GOT3 (cell line): ENCODE data around the gene APBB1.

Source experiments
- DNase-seq: peaks from one replicate; lab custom pipeline; 2025; ENCODE audit warnings: mixed read lengths; lab: John Stamatoyannopoulos, UW

APBB1 gene

GRCh38 chr11:6391537-6392134 is 27.3 kb downstream of the APBB1 start:
- no peak for DNase-seq

DNA sequence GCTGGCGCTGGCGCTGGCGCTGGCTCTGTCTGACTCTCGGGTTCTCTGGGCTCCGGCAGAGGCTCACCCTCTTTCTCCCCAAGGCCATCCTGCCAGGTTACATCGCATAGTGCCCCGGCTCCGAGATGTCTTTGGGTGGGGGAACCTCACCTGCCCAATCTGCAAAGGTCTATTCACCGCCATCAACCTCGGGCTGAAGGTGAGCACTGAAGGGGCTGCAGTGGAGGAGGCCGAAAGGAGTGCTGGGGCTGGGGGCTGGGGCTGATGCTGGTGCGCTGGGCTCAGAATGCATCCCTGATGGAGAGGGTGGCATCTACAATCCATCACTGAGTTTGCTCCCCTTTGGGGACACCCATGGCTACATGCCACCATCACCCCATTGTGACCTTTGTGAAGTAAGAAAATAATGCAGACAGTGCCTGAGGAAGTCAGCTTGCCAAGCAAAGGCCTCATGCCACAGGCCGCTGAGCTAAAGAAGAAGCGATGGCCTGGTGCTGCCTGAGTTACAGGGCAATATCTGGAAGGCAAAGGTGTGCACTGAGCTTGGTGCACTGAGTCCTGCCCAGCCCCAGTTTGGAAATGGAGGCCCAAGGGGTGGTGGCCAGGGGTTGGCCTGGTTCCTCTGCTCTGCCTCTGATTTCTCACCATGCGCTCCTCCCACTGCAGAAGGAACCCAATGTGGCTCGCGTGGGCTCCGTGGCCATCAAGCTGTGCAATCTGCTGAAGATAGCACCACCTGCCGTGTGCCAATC is 28.0 kb downstream of the APBB1 start:
- no peak for DNase-seq

GRCh38 chr11:6389905-6390717 is 28.8 kb downstream of the APBB1 start, which contains the start of gene SMPD1:
Gene SMPD1, plus strand, starts transcription at chr11:6390474. Its CDS starts 125 bp downstream, at chr11:6390599.
- DNase-seq = peak; percentile 66

DNA sequence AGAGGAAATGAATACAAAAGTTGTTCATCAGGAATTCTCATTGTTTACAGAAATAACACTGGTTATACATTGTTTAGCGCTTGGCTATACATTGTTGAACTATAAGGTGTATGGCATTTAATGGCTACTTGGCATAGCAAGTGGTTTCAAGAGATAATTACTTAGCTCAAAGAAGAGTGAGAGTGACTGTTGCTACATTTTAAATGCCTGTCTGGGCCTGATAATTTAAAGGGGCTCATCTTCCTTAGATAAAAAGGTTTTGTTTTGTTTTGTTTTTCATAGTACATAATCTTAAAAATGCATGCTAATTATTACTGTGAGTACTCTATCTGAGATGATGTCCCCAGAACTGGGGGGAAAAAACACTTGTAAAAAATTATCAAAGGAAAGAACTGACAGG is 30.1 kb downstream of the APBB1 start:
- no peak for DNase-seq

DNA sequence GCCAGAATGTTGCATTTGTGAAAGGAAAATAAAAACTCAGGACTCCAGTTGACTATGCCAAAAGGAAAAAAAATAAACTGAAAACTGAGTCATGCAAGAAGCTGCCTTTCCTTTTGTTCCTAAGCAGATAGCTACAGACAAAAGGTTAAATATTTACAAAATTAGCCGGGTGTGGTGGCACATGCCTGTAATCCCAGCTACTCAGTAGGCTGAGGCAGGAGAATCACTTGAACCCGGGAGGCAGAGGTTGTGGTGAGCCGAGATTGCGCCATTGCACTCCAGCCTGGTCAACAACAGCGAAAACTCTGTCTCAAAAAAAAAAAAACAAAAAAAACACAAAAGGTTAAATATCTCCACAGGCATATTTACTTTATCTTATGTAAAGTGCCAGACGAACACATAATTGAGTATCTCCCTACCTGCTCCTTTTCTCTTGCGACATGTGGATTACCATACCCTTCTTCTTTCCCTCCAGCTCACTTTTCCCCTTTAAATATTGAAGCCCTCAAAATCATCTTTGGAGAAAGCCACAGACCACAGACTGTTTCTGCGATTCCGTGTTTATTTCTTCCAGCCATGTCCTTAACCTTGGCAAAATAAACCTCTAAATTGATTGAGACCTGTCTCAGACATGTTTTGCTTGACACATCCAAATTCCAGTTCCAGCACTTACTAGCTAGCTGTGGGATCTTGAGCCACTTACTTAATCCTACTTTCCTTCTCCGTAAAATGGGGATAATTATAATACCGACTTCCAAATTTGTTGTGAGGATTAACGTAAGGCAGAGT is 30.9 kb downstream of the APBB1 start:
- no peak for DNase-seq

- DNase-seq = no peak
Measured at GRCh38 chr11:6385046-6385777, 33.7 kb downstream of the APBB1 start.

GRCh38 chr11:6378640-6378989 is 40.3 kb downstream of the APBB1 start:
- DNase-seq = no peak

- no peak for DNase-seq
Measured at GRCh38 chr11:6377902-6378639, 40.8 kb downstream of the APBB1 start.

DNA sequence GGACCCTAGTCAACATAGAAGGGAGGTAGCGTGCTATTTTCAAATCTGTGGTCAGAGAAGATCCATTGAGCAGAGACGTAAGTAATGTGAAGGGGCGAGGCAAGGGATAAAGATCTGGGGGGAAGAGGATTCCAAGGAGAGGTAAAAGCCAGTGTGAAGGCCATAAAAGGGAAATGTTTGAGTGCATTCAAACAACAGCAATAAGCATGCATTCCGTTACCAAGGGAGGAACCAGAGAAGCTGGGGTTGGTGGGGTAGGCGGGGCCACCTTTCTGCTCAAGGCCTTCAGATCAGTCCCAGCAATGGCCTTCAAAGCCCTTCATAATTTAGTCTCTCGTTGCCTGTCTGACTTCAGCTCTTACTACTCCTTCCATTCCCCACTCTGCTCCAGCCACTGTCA is 47.1 kb downstream of the APBB1 start:
- DNase-seq = no peak

DNA sequence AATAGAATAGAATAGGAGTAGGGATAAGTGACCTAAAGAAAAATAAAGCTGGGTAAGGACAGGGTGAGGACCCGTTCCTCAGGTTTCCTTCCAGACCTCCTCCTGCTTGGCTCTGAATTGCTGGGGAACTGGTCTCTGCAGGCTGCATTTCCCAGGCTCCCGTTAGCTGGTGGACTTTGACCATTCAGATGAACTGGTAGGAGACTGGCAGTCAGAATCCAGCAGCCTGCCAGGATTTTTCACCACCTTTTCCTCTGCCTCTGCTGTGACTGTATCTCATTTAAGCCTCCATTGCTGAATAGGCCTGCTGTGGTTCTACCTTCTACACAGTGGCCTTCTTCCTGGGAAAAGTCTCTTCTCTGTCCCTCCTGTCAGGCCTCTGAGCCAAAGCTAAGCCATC is 53.2 kb downstream of the APBB1 start:
- DNase-seq = no peak

- DNase-seq = no peak
Measured at GRCh38 chr11:6362873-6363678, 55.8 kb downstream of the APBB1 start.

DNA sequence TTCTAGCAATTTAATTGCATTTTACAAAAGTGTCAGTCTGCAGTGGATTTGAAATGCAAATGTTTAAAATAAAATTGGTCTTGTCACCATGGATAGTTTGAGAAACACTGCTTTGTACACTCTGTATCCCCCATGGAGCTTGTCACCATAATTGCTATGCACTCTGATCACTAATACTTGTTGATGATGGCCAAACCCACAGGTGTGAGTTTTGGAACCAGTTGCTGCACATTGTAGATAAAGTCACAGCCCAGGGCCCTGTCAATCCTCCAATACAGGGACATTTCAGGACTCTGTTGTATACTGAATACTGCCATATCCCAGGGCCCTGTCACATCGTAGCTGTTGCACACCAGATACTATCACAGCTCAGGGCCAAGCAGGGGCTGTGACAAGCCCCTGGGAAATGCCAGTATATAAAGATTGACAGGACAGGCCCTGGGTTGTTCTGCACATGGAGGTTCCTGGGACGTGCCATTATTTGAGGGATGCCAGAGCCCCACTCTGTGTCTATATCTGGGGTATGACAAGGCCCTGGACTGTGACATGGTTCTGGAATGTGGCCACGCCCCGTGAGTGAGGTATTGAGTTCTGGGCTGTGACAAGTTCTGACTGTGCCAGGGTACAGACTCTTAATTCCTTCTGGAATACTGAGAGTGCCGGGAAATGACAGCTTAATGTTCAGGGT is 56.6 kb downstream of the APBB1 start:
- no peak for DNase-seq

GRCh38 chr11:6360183-6360582 is 58.7 kb downstream of the APBB1 start:
- DNase-seq = no peak

DNA sequence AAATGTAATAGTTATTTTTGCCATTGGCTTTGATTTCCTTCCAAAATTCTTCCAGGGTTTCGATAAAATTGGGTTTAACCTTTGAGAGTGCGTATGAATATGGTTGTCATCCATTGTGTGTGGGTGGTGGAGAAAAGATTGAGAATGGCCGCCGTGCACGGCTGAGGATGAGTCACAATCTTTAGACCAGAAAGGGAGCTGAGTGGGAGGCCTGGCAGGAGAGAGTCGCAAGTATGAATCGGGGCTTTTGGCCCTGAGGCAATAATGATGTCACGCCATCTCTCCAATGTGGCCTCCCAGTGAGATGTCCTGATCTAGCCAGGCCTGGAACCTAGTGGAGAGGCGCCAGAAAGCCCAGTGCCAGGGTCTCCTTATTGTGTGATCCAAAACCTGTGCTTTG is 61.7 kb downstream of the APBB1 start:
- peak; percentile 6 for DNase-seq

- no peak for DNase-seq
Measured at GRCh38 chr11:6356503-6357055, 62.3 kb downstream of the APBB1 start.

GRCh38 chr11:6354651-6355485 is 64.0 kb downstream of the APBB1 start:
- DNase-seq = no peak

GRCh38 chr11:6353367-6353987 is 65.4 kb downstream of the APBB1 start:
- no peak for DNase-seq
